Left ventricle myocardium inferior (tissue), 1 donor: Measurements from ENCODE around the gene EPS8. TPM values are rescaled to one million over a fixed set of nuclear protein-coding genes. Genes with fewer than 3 reads are reported as not detected.
"Not testable (repeated sequence)": the region's sequence is repeated elsewhere in the genome, so short reads cannot be mapped to it uniquely, and the experiment has no call there.

Experiments
- DNase-seq: peaks from one replicate; pipeline ENCODE4 v3.0.0-alpha.2; 2020
- H3K27ac ChIP-seq: fragments of 200-600 bp; replicated peaks from 2 replicates; pipeline ENCODE4 v1.8.0; 2021
- H3K27me3 ChIP-seq: fragments of 200-600 bp; 2 replicates; pipeline ENCODE4 v1.8.0; 2021; ENCODE audit warnings: low read depth
- H3K36me3 ChIP-seq: fragments of 200-600 bp; 2 replicates; pipeline ENCODE4 v1.8.0; 2021
- H3K4me1 ChIP-seq: fragments of 200-600 bp; 2 replicates; pipeline ENCODE4 v1.8.0; 2021
- H3K4me3 ChIP-seq: fragments of 200-600 bp; 2 replicates; pipeline ENCODE4 v1.8.0; 2021; ENCODE audit warnings: mild to moderate bottlenecking, moderate library complexity
- H3K9me3 ChIP-seq: fragments of 200-600 bp; replicated peaks from 2 replicates; pipeline ENCODE4 v1.8.0; 2021
- intact Hi-C: fragments of 100-400 bp; cut with micrococcal nuclease; formaldehyde crosslinking; loops from one replicate; pipeline ENCODE4 v1.11.0; 2022
- total RNA-seq: library from RNA; stranded (reverse); fragmentation: NEBNext Ultra II Directional; extraction: Animal tissue kit (Norgen Biotek cat#: 25700); gene quantifications from one replicate; pipeline ENCODE4 v1.2.1, GENCODE V29; 2021
- TF ChIP-seq, protein P1 (sequence below): fragments of 200-600 bp; IDR thresholded peaks from 2 replicates; pipeline ENCODE4 v1.8.0; 2021; ENCODE audit warnings: antibody characterized with exemption, mild to moderate bottlenecking, borderline replicate concordance
- donor health status: DM: no; HTN: yes; CAD: no; lungs with severe emphysema.

EPS8 gene
- total RNA-seq, 1 donor from 2014 or later: 18.9 TPM

- Histone ChIP-seq H3K36me3 (peaks cover 10% of the 10 kb centered on the region), H3K4me1 (peaks cover 47% of the 10 kb centered on the region), H3K9me3 (no peaks in the 10 kb centered on the region), H3K27me3 (no peaks in the 10 kb centered on the region), H3K27ac (peak overlapping the region; percentile 80), H3K4me3 (no peak overlapping the region)
- no peak for DNase-seq
- intact Hi-C loops: no loop called here
- TF ChIP-seq, protein P1, sequence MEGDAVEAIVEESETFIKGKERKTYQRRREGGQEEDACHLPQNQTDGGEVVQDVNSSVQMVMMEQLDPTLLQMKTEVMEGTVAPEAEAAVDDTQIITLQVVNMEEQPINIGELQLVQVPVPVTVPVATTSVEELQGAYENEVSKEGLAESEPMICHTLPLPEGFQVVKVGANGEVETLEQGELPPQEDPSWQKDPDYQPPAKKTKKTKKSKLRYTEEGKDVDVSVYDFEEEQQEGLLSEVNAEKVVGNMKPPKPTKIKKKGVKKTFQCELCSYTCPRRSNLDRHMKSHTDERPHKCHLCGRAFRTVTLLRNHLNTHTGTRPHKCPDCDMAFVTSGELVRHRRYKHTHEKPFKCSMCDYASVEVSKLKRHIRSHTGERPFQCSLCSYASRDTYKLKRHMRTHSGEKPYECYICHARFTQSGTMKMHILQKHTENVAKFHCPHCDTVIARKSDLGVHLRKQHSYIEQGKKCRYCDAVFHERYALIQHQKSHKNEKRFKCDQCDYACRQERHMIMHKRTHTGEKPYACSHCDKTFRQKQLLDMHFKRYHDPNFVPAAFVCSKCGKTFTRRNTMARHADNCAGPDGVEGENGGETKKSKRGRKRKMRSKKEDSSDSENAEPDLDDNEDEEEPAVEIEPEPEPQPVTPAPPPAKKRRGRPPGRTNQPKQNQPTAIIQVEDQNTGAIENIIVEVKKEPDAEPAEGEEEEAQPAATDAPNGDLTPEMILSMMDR: no peak
Observed at GRCh38 chr12:15629761-15630160, 159.4 kb downstream of the EPS8 start.

DNA sequence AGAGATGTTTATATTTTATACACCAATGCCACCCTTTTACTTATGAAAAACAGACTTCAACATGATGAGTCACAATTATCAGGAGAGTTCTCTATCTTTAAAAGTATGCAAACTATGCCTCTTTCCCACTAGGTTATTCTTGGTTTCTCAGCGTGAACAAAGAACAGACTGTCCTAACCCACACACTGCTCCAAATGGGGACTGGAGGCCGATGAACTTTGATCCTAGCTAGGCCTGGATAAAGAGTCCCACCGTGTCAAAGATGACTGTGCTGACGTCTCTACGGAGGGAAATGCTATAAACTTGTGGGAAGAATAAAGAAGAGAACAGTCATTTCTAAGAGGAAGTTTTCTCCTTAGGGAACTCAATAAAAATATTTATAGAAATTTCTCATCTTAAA, 160.1 kb downstream of the EPS8 start:
- H3K4me1 ChIP-seq: peaks cover 47% of the 10 kb centered on the region
- TF ChIP-seq, protein P1: no peak
- peak; percentile 36 for DNase-seq
- intact Hi-C loops: no loop called here
- peak overlapping the region; percentile 0 for H3K4me3 ChIP-seq
- peaks cover 10% of the 10 kb centered on the region for H3K36me3 ChIP-seq
- H3K27me3 ChIP-seq: no peaks in the 10 kb centered on the region
- H3K27ac ChIP-seq: peak overlapping the region; percentile 80
- H3K9me3 ChIP-seq: no peaks in the 10 kb centered on the region

DNA sequence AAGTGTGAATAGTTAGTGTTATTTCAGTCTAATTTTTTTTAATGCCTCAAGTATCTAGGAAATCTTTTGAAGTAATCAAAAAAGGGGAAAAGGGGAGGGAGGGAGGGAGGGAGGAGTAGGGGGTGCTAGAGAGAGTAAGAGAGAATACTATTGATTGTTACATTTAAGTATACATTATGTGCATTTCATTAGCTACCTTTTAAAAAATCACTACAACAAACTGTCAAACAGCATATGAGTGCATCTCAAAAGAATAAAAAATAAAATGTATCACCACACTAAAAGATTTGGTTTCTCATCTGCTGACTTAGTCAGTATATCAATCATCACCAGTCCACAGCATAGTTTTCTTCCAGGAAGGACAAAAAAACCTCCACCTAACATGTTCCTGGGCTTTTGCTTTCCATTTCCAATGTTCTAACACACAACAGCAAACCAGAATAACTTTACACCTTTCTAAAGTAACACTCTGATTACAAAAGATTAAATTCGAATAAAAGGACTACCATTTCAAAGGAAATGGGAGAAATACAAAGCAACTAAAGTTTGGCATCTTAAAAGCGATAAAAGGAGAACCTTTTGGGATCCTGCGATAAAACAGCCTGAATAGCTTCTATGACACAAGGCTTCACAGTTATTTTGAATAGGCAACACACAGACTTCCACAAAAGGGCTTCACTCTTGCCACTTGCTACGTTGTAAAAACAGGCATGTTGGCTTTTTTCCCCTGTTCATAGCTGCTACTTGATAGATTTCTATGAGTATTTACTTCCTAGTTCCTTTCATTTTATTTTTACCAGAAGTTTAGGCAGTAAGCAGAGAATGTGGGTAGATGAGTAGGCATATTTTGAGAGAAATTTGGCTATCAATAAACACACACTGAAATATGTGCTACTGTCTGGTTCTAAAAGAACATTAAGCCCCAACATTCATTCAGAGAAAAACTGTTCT, 160.9 kb downstream of the EPS8 start:
- H3K27me3 ChIP-seq: no peaks in the 10 kb centered on the region
- TF ChIP-seq, protein P1: no peak
- H3K9me3 ChIP-seq: no peaks in the 10 kb centered on the region
- DNase-seq: no peak
- H3K27ac ChIP-seq: peak overlapping the region; percentile 80
- intact Hi-C loops: no loop called here
- peak overlapping the region; percentile 0 for H3K4me3 ChIP-seq
- H3K4me1 ChIP-seq: peaks cover 47% of the 10 kb centered on the region
- peaks cover 18% of the 10 kb centered on the region for H3K36me3 ChIP-seq

GRCh38 chr12:15625075-15625474, 164.1 kb downstream of the EPS8 start:
- no peaks in the 10 kb centered on the region for H3K27me3 ChIP-seq
- H3K36me3 ChIP-seq: peaks cover 16% of the 10 kb centered on the region
- DNase-seq: no peak
- TF ChIP-seq, protein P1: no peak
- no peaks in the 10 kb centered on the region for H3K9me3 ChIP-seq
- peak overlapping the region; percentile 31 for H3K27ac ChIP-seq
- intact Hi-C loops: no loop called here
- no peak overlapping the region for H3K4me3 ChIP-seq
- H3K4me1 ChIP-seq: peaks cover 38% of the 10 kb centered on the region

DNA sequence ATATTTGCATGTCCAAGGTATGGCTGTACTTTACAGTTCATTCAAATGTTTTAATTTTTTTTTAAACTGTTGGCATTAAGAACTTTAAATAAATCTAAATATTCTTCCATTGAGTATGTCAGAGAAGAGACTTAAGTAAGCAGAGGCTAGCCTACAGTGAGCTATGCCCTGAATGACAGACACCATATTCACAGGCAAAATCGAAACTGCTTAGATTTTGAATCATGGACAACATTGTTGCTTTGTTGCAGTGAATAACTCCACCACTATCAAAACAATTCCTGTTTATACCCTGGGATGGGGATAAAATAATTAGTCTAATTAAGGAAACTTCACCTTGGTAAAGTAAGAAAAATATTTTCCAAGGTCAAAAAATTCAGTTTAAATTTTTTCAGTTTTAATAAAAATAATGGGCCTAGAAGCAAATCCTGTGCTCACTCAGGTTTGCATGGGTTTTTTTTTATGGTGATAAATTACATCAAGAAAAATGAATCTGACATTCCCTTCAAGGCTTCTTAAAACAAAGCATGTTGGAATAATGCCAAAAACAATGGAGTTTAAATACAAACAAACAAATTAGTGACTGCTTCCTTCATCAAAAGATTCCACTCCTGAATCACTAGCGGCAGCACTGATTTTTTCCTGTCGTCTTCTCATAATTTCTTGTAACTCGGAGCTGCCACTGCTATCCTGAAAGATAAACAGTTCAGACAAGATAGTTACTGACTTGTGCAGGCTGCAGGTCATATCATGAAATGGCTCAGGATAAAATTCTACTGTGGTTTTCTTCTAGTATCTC, 168.2 kb downstream of the EPS8 start:
- peak overlapping the region; percentile 50 for H3K27ac ChIP-seq

DNA sequence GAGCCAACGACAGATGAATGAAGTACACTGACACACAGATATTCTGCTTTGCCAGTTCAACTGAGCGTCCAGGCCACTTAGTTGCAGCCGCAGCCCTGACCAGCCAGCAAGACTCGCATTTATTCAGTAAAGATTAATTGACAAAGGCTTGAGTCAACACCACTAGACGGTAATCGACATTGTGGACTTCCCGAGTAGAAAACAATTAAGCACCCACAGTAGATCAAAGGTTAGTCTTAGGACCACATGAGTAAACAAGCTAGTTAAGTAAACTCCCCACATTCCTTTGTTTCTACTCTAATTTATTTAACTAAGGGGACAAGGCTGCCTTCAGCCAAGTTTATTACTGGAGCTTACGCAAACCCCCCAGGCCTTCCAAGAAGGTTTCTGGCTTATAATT, 172.7 kb downstream of the EPS8 start:
- H3K4me1 ChIP-seq, DNase-seq, intact Hi-C loops, H3K4me3 ChIP-seq, H3K27ac ChIP-seq, H3K27me3 ChIP-seq: not testable (repeated sequence)
- Histone ChIP-seq H3K9me3 (peaks cover 33% of the 10 kb centered on the region), H3K36me3 (peaks cover 13% of the 10 kb centered on the region)

More for the DNA sequence above, 168.2 kb downstream of the EPS8 start:
- no peak for DNase-seq
- Histone ChIP-seq H3K36me3 (peaks cover 29% of the 10 kb centered on the region), H3K4me1 (peaks cover 9% of the 10 kb centered on the region), H3K4me3 (no peak overlapping the region), H3K27me3 (no peaks in the 10 kb centered on the region), H3K9me3 (no peaks in the 10 kb centered on the region)
- intact Hi-C loops: no loop called here
- TF ChIP-seq, protein P1: no peak
